ENCODE data around the gene SPIRE2. TPM values are rescaled to one million over a fixed set of nuclear protein-coding genes. Genes with fewer than 3 reads are reported as not detected.

The SPIRE2 gene
- total and polyA plus RNA-seq, 9 of the 15 experiments (the other 6 are each of a cell fraction or from before 2014, with no cell fraction given) = 0.70 to 7.5 (median 4.6) TPM

GRCh38 chr16:89815639-89816348, 12.5 kb upstream of the SPIRE2 start:
- DNase-seq (ENCODE audit: extremely low read depth in 1 of 4, low spot score in 3 of 4) = peak in 2 of 4 experiments; percentile 36 to 47
- H3K27me3 ChIP-seq (ENCODE audit: control insufficient read depth in 2 of 2, insufficient read depth in 2 of 2, low read length in 2 of 2) = no peaks in the 10 kb centered on the region
- H3K79me2 ChIP-seq (ENCODE audit: control insufficient read depth, insufficient read depth, low read length) = peaks cover 77% of the 10 kb centered on the region
- WGBS (ENCODE audit: insufficient coverage, low coverage, missing lambda C conversion rate) = under 1% methylated on average over 48 of the region's 65 CpGs
- peak; percentile 3 for ATAC-seq
- H3K27ac ChIP-seq (ENCODE audit: extremely low read depth, low read depth, low read length) = peak overlapping the region; percentile 85
- H3K4me3 ChIP-seq = peak overlapping the region; percentile 75
- H3K9me3 ChIP-seq (replicated peaks; ENCODE audit: control insufficient read depth, insufficient read depth, low read depth, low read length) = no peaks in the 10 kb centered on the region
- H4K20me1 ChIP-seq (replicated peaks; ENCODE audit: control insufficient read depth, insufficient read depth, low read length) = no peaks in the 10 kb centered on the region
- POLR2A ChIA-PET = interaction anchor here (0.6 to 1.2 kb wide), 4 partner anchors 11 to 1151 kb away, joined by 3 to 10 read pairs (median 3); no protein-coding TSS in a partner anchor
- intact Hi-C loops (cut with micrococcal nuclease) = loop anchor here (2.0 to 5.0 kb wide), 2 partner anchors 45 to 107 kb away; partner anchors contain the start of gene TUBB3
- peak overlapping the region; percentile 78 to 98 for H3K9ac ChIP-seq (ENCODE audit: insufficient read depth in 1 of 2, low read depth in 2 of 2, low read length in 2 of 2)
- in situ Hi-C loops (cut with MboI) = no loop called here
- CTCF ChIA-PET (ENCODE audit: low intra/inter-chr PET ratio) = no interaction called here
- FAIRE-seq = no peak
- peak overlapping the region; percentile 36; the same call in 1 of the 2 replicates for H2AFZ ChIP-seq (ENCODE audit: low read depth, low read length)
- H3K4me1 ChIP-seq (replicated peaks in 1 of 2; ENCODE audit: control insufficient read depth in 2 of 2, insufficient read depth in 2 of 2, low read length in 2 of 2) = peaks cover 11 to 41% of the 10 kb centered on the region in 2 experiments; a peak in 4 of 5 replicates
- no peaks in the 10 kb centered on the region for H3K9me1 ChIP-seq (ENCODE audit: control insufficient read depth, insufficient read depth, low read length)
- H3K36me3 ChIP-seq (ENCODE audit: control insufficient read depth, insufficient read depth, low read length) = peaks cover 38% of the 10 kb centered on the region
- H3K4me2 ChIP-seq (ENCODE audit: insufficient read depth, low read length) = peak overlapping the region; percentile 83
- BruUV-seq (replicated peaks) = no TSS peak
- TF ChIP-seq RBM25 (IDR thresholded peaks at IDR 0.05; ENCODE audit: low read depth, low read length, severe bottlenecking) (no peak), HDAC1 (IDR thresholded peaks at IDR 0.05) (peak in 1 of 2 experiments; percentile 38; a peak in 1 of 4 replicates), TFAP4 (CRISPR knock-in tag; IDR thresholded peaks at IDR 0.05; ENCODE audit: borderline replicate concordance) (peak; percentile 76; the same call in 1 of the 2 replicates), ZFP30 (CRISPR knock-in tag; IDR thresholded peaks at IDR 0.05; ENCODE audit: borderline replicate concordance) (no peak), ZNF263 (CRISPR knock-in tag; IDR thresholded peaks at IDR 0.05; ENCODE audit: borderline replicate concordance) (0 out of 2 replicates have a peak, but pooled peaks have one; percentile 7), SIN3A (IDR thresholded peaks at IDR 0.05; ENCODE audit: borderline replicate concordance in 2 of 2, control insufficient read depth in 1 of 2, low read depth in 2 of 2, low read length in 2 of 2) (0 out of 4 replicates have a peak, but pooled peaks of 1 of the 2 experiments have one; percentile 3), TGIF2 (CRISPR knock-in tag; IDR thresholded peaks at IDR 0.05) (0 out of 2 replicates have a peak, but pooled peaks have one; percentile 39), TEAD2 (tag; IDR thresholded peaks at IDR 0.05) (no peak), KAT7 (CRISPR knock-in tag; IDR thresholded peaks at IDR 0.05; ENCODE audit: borderline replicate concordance) (0 out of 2 replicates have a peak, but pooled peaks have one; percentile 23), E2F5 (CRISPR knock-in tag; IDR thresholded peaks at IDR 0.05) (no peak), LCOR (CRISPR knock-in tag; IDR thresholded peaks at IDR 0.05) (no peak), ZNF395 (CRISPR knock-in tag; IDR thresholded peaks at IDR 0.05) (peak; percentile 46; the same call in 1 of the 2 replicates)

Measured in K562 (cell line).